Non-pigmented ciliary epithelial cell (primary cell): ENCODE measurements around the gene ATP6V0D1.
"Not testable (repeated sequence)": the region's sequence is repeated elsewhere in the genome, so short reads cannot be mapped to it uniquely, and the experiment has no call there.

Experiments used
- DNase-seq: peaks from one replicate; pipeline ENCODE4 v3.0.0-alpha.2; 2010; ENCODE audit warnings: low read depth

Gene ATP6V0D1

GRCh38 chr16:67428146-67428731 is 52.7 kb downstream of the ATP6V0D1 start:
- no peak for DNase-seq

- no peak for DNase-seq
Measured at GRCh38 chr16:67426950-67427349, 54.0 kb downstream of the ATP6V0D1 start.

GRCh38 chr16:67426022-67426421 is 54.9 kb downstream of the ATP6V0D1 start:
- no peak for DNase-seq

- DNase-seq, result no peak
Measured at GRCh38 chr16:67425580-67425979, 55.4 kb downstream of the ATP6V0D1 start.

GRCh38 chr16:67425061-67425460 is 55.9 kb downstream of the ATP6V0D1 start:
- DNase-seq, result no peak

- DNase-seq, result no peak
Measured at GRCh38 chr16:67424261-67424615, 56.7 kb downstream of the ATP6V0D1 start.

- no peak for DNase-seq
Measured at GRCh38 chr16:67423611-67424260, 57.2 kb downstream of the ATP6V0D1 start.

GRCh38 chr16:67423015-67423414 is 57.9 kb downstream of the ATP6V0D1 start:
- no peak for DNase-seq

GRCh38 chr16:67421030-67421429 is 59.9 kb downstream of the ATP6V0D1 start:
- DNase-seq, result no peak

- DNase-seq, result no peak
Measured at GRCh38 chr16:67419931-67420330, 61.0 kb downstream of the ATP6V0D1 start.

- no peak for DNase-seq
Measured at GRCh38 chr16:67419502-67419901, 61.5 kb downstream of the ATP6V0D1 start.

- DNase-seq, result no peak
Measured at GRCh38 chr16:67417333-67418061, 63.5 kb downstream of the ATP6V0D1 start.

GRCh38 chr16:67415872-67416793 is 64.8 kb downstream of the ATP6V0D1 start, which contains the start of gene ZDHHC1:
TSS of gene ZDHHC1 (minus strand) at chr16:67416477. CDS start at chr16:67407775, 8,702 bp downstream.
- no peak for DNase-seq

GRCh38 chr16:67415421-67415820 is 65.5 kb downstream of the ATP6V0D1 start:
- DNase-seq, result not testable (repeated sequence)

GRCh38 chr16:67413978-67414911 is 66.7 kb downstream of the ATP6V0D1 start:
- DNase-seq, result no peak

GRCh38 chr16:67412294-67412693 is 68.7 kb downstream of the ATP6V0D1 start:
- no peak for DNase-seq

- DNase-seq, result no peak
Measured at GRCh38 chr16:67411339-67411738, 69.6 kb downstream of the ATP6V0D1 start.

GRCh38 chr16:67409631-67410030 is 71.3 kb downstream of the ATP6V0D1 start:
- DNase-seq, result no peak

- no peak for DNase-seq
Measured at GRCh38 chr16:67407788-67408452, 73.0 kb downstream of the ATP6V0D1 start.

- DNase-seq, result no peak
Measured at GRCh38 chr16:67407176-67407787, 73.7 kb downstream of the ATP6V0D1 start.
